CD4-positive, CD25-positive, alpha-beta regulatory T cell (primary cell): ENCODE data around the gene CSTF1. TPM values are rescaled to one million over a fixed set of nuclear protein-coding genes. Genes with fewer than 3 reads are reported as not detected.
"Not testable (repeated sequence)": the region's sequence is repeated elsewhere in the genome, so short reads cannot be mapped to it uniquely, and the experiment has no call there.

Experiments used
- ATAC-seq, 2 donors: fragments of 150-1000 bp; cut with Tn5 transposase; one replicate each; pipeline ENCODE4 v1.10.0; 2021; ENCODE audit warnings: low read depth in 2 of 2, moderate number of reproducible peaks in 2 of 2, moderate library complexity in 1 of 2
- DNase-seq, 3 donors: peaks; one replicate each; pipeline versions ENCODE4 v3.0.0 to v3.0.0-alpha.2; 2012 to 2022; ENCODE audit warnings: mixed read lengths in 1 of 3
- H3K27ac ChIP-seq: one replicate; pipeline ENCODE4 v1.7.0; 2013; ENCODE audit warnings: mild to moderate bottlenecking, low read length; ENCODE audit not compliant: insufficient read depth, poor library complexity, severe bottlenecking
- H3K27me3 ChIP-seq: one replicate; pipeline ENCODE4 v1.7.0; 2013; ENCODE audit warnings: low read length; ENCODE audit not compliant: control insufficient read depth, insufficient read depth
- H3K36me3 ChIP-seq: one replicate; pipeline ENCODE4 v1.7.0; 2013; ENCODE audit warnings: mild to moderate bottlenecking, low read length, moderate library complexity; ENCODE audit not compliant: control insufficient read depth, insufficient read depth
- H3K4me1 ChIP-seq: 2 replicates; pipeline ENCODE4 v1.7.0; 2013; ENCODE audit warnings: mild to moderate bottlenecking, low read length; ENCODE audit not compliant: insufficient read depth, control insufficient read depth, poor library complexity, severe bottlenecking
- H3K4me3 ChIP-seq: one replicate; pipeline ENCODE4 v1.7.0; 2013; ENCODE audit warnings: low read depth, mild to moderate bottlenecking, low read length, moderate library complexity
- H3K9me3 ChIP-seq, 2 experiments: 1 replicate in 1 of 2; 2 replicates in 1 of 2; pipeline ENCODE4 v1.7.0; 2013; ENCODE audit warnings: low read length in 2 of 2, mild to moderate bottlenecking in 1 of 2, moderate library complexity in 1 of 2; ENCODE audit not compliant: control insufficient read depth in 2 of 2
- H3K27ac Mint-ChIP-seq, 3 donors: one replicate each; pipeline ENCODE4 v1.8.0; 2020 to 2022; ENCODE audit warnings: mild to moderate bottlenecking in 3 of 3, mixed read lengths in 3 of 3, moderate library complexity in 2 of 3
- H3K27me3 Mint-ChIP-seq: one replicate; pipeline ENCODE4 v1.8.0; 2022; ENCODE audit warnings: mild to moderate bottlenecking, mixed read lengths
- H3K36me3 Mint-ChIP-seq: one replicate; pipeline ENCODE4 v1.8.0; 2020; ENCODE audit warnings: mixed read lengths
- H3K4me1 Mint-ChIP-seq, 4 donors: one replicate each; pipeline ENCODE4 v1.8.0; 2020 to 2022; ENCODE audit warnings: mixed read lengths in 4 of 4, mild to moderate bottlenecking in 1 of 4
- H3K4me3 Mint-ChIP-seq, 4 donors: one replicate each; pipeline ENCODE4 v1.8.0; 2020 to 2022; ENCODE audit warnings: mild to moderate bottlenecking in 4 of 4, mixed read lengths in 4 of 4, moderate library complexity in 3 of 4
- H3K9me3 Mint-ChIP-seq, 7 donors: one replicate each; pipeline ENCODE4 v1.8.0; 2020 to 2022; ENCODE audit warnings: mixed read lengths in 7 of 7, mild to moderate bottlenecking in 3 of 7, moderate library complexity in 2 of 7
- polyA plus RNA-seq, 4 donors: library from polyadenylated mRNA; unstranded; fragments of 300-500 nt; fragmentation: Illumina TruSeq; gene quantifications; one replicate each; pipeline ENCODE4 v1.2.3, GENCODE V29; 2021
- total RNA-seq: library from RNA; stranded (reverse); gene quantifications from one replicate; pipeline ENCODE4 v1.2.3, GENCODE V29; 2022

CSTF1 gene
- total and polyA plus RNA-seq, 5 donors from 2014 or later, result 24.5 to 61.7 (median 56.3) TPM

GRCh38 chr20:56385130-56385529 lies 7.3 kb upstream of the CSTF1 start:
- no peak overlapping the region for H3K27ac ChIP-seq
- H3K27me3 Mint-ChIP-seq, result no peaks in the 10 kb centered on the region
- no peak overlapping the region for H3K4me3 Mint-ChIP-seq
- H3K36me3 ChIP-seq, result peaks cover 5% of the 10 kb centered on the region
- H3K9me3 Mint-ChIP-seq, result no peaks in the 10 kb centered on the region
- ATAC-seq (no peak), DNase-seq (no peak)
- H3K27me3 ChIP-seq, result no peaks in the 10 kb centered on the region
- H3K4me3 ChIP-seq, result no peak overlapping the region
- H3K9me3 ChIP-seq, result no peaks in the 10 kb centered on the region
- peaks cover 0 to 23% (median 5%) of the 10 kb centered on the region in 4 donors for H3K4me1 Mint-ChIP-seq
- H3K4me1 ChIP-seq, result no peaks in the 10 kb centered on the region
- peak overlapping the region in 1 of 3 donors; percentile 38 for H3K27ac Mint-ChIP-seq
- peaks cover 13% of the 10 kb centered on the region for H3K36me3 Mint-ChIP-seq

GRCh38 chr20:56386219-56386618 lies 6.2 kb upstream of the CSTF1 start:
- no peak for DNase-seq
- no peak for ATAC-seq
- H3K9me3 ChIP-seq, result no peaks in the 10 kb centered on the region
- Mint-ChIP-seq H3K27ac (no peak overlapping the region), H3K4me1 (peaks cover 0 to 22% (median 8%) of the 10 kb centered on the region in 4 donors), H3K9me3 (no peaks in the 10 kb centered on the region), H3K36me3 (peaks cover 13% of the 10 kb centered on the region), H3K4me3 (peak overlapping the region in 1 of 4 donors; percentile 50), H3K27me3 (no peaks in the 10 kb centered on the region)
- H3K27ac ChIP-seq, result no peak overlapping the region
- no peak overlapping the region for H3K4me3 ChIP-seq
- H3K27me3 ChIP-seq, result no peaks in the 10 kb centered on the region
- peaks cover 5% of the 10 kb centered on the region for H3K36me3 ChIP-seq
- peaks cover 5% of the 10 kb centered on the region for H3K4me1 ChIP-seq

DNA sequence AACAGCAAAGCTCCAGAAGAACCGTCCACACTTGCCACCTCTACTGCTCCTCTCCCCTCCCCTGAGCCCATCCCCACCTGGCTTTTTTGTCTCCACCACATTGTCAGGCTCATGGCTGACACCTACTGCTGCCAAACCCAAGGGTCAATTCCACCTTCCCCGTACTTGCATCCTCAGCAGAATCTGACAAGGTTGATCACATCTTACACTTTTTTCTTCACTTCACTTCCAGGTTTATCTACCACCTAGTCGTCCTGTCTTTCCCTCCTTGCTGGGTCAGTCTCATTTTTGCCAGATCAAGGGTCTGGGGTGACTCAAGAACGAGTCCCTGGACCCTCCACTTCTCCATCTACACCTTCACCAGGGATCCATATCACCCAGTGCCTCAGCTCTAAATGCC lies 3.6 kb upstream of the CSTF1 start:
- peaks cover 4 to 18% (median 13%) of the 10 kb centered on the region in 4 donors for H3K4me1 Mint-ChIP-seq
- Histone ChIP-seq H3K36me3 (peaks cover 5% of the 10 kb centered on the region), H3K4me3 (no peak overlapping the region), H3K27ac (no peak overlapping the region), H3K27me3 (no peaks in the 10 kb centered on the region), H3K4me1 (peaks cover 14% of the 10 kb centered on the region), H3K9me3 (no peaks in the 10 kb centered on the region)
- H3K36me3 Mint-ChIP-seq, result peaks cover 16% of the 10 kb centered on the region
- H3K27ac Mint-ChIP-seq, result peak overlapping the region in 1 of 3 donors; percentile 16
- ATAC-seq (no peak), DNase-seq (no peak)
- no peaks in the 10 kb centered on the region for H3K9me3 Mint-ChIP-seq
- H3K27me3 Mint-ChIP-seq, result no peaks in the 10 kb centered on the region
- peak overlapping the region in 1 of 4 donors; percentile 67 for H3K4me3 Mint-ChIP-seq

GRCh38 chr20:56389807-56390206 lies 2.6 kb upstream of the CSTF1 start:
- DNase-seq (no peak), ATAC-seq (no peak)
- Histone ChIP-seq H3K27me3 (no peaks in the 10 kb centered on the region), H3K4me3 (no peak overlapping the region), H3K4me1 (peaks cover 21% of the 10 kb centered on the region), H3K36me3 (peaks cover 5% of the 10 kb centered on the region), H3K9me3 (no peaks in the 10 kb centered on the region), H3K27ac (no peak overlapping the region)
- H3K27ac Mint-ChIP-seq, result peak overlapping the region; percentile 11 to 42 (median 21)
- H3K4me3 Mint-ChIP-seq, result peak overlapping the region in 2 of 4 donors; percentile 1 to 43
- no peaks in the 10 kb centered on the region for H3K27me3 Mint-ChIP-seq
- peaks cover 14% of the 10 kb centered on the region for H3K36me3 Mint-ChIP-seq
- H3K4me1 Mint-ChIP-seq, result peaks cover 4 to 21% (median 21%) of the 10 kb centered on the region in 4 donors
- no peaks in the 10 kb centered on the region for H3K9me3 Mint-ChIP-seq

DNA sequence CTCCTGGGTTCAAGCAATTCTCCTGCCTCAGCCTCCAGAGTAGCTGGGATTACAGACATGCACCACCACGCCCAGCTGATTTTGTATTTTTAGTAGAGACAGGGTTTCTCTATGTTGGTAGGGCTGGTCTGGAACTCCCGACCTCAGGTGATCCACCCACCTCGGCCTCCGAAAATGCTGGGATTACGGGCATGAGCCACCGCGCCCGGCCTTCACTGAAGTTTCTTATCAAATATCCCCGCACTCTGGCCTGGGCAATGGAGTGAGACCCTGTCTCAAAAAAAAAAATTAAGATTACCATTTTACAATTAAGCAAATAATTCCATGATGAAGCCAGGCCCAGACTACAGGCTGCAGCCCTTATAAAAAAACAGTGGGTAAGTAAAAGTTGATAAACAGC lies 2.0 kb upstream of the CSTF1 start:
- Mint-ChIP-seq H3K27ac (peak overlapping the region in 1 of 3 donors; percentile 42), H3K4me3 (peak overlapping the region in 2 of 4 donors; percentile 1 to 43), H3K4me1 (peaks cover 4 to 27% (median 25%) of the 10 kb centered on the region in 4 donors), H3K36me3 (peaks cover 12% of the 10 kb centered on the region)
- Histone ChIP-seq H3K4me1 (peaks cover 21% of the 10 kb centered on the region), H3K4me3 (peak overlapping the region; percentile 94)
- H3K9me3 ChIP-seq, H3K36me3 ChIP-seq, H3K27me3 Mint-ChIP-seq, DNase-seq, H3K9me3 Mint-ChIP-seq, ATAC-seq, H3K27me3 ChIP-seq, H3K27ac ChIP-seq: not testable (repeated sequence)

- ATAC-seq (no peak), DNase-seq (peak in 1 of 3 donors; percentile 17)
- H3K4me3 ChIP-seq, result peak overlapping the region; percentile 94
- H3K4me1 ChIP-seq, result peaks cover 21% of the 10 kb centered on the region
- Mint-ChIP-seq H3K4me3 (peak overlapping the region in 1 of 4 donors; percentile 38), H3K9me3 (no peaks in the 10 kb centered on the region), H3K36me3 (peaks cover 15% of the 10 kb centered on the region), H3K27me3 (no peaks in the 10 kb centered on the region), H3K27ac (no peak overlapping the region), H3K4me1 (peaks cover 4 to 33% (median 26%) of the 10 kb centered on the region in 4 donors)
- peaks cover 13% of the 10 kb centered on the region for H3K36me3 ChIP-seq
- H3K9me3 ChIP-seq, result no peaks in the 10 kb centered on the region
- peak overlapping the region; percentile 96 for H3K27ac ChIP-seq
- no peaks in the 10 kb centered on the region for H3K27me3 ChIP-seq
Observed at GRCh38 chr20:56391037-56391436, 1.4 kb upstream of the CSTF1 start.

DNA sequence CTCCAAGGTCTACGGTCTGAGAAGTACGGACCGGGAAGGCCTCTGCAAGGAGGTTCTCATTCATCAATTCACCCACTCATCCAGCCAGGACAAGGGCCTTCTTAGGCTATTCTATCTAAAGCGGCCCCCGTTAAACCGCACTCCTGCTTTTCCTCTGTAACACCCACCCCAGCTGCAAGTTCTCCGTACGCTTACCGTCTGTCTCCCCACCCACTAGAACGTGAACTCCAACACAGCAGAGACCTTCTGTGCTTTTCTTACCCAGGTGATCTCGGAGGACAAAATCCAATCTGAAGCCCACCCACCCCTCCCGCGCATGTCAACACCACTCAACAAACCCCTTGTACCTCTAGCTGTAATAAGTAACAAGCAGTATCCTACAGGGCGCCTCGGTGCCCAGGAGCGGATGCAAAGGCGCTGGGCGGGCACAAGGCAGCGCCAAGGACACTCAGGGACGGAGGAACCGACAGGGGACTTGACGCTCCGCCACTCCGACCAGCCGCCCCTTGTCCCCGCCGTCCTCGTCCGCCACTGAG lies 781 bp upstream of the CSTF1 start:
- H3K27me3 Mint-ChIP-seq, result no peaks in the 10 kb centered on the region
- Histone ChIP-seq H3K9me3 (no peaks in the 10 kb centered on the region), H3K4me3 (peak overlapping the region; percentile 94), H3K27me3 (no peaks in the 10 kb centered on the region), H3K36me3 (peaks cover 16% of the 10 kb centered on the region), H3K4me1 (peaks cover 21% of the 10 kb centered on the region), H3K27ac (peak overlapping the region; percentile 96)
- H3K9me3 Mint-ChIP-seq, result no peaks in the 10 kb centered on the region
- no peak overlapping the region for H3K4me3 Mint-ChIP-seq
- no peak overlapping the region for H3K27ac Mint-ChIP-seq
- no peak for DNase-seq
- H3K36me3 Mint-ChIP-seq, result peaks cover 17% of the 10 kb centered on the region
- peaks cover 4 to 34% (median 26%) of the 10 kb centered on the region in 4 donors for H3K4me1 Mint-ChIP-seq
- peak; percentile 4 for ATAC-seq

GRCh38 chr20:56392881-56393482 lies 537 bp downstream of the CSTF1 start:
- H3K9me3 Mint-ChIP-seq, result no peaks in the 10 kb centered on the region
- Histone ChIP-seq H3K27ac (peak overlapping the region; percentile 96), H3K4me1 (peaks cover 21% of the 10 kb centered on the region), H3K36me3 (peaks cover 29% of the 10 kb centered on the region), H3K27me3 (no peaks in the 10 kb centered on the region), H3K9me3 (no peaks in the 10 kb centered on the region), H3K4me3 (peak overlapping the region; percentile 94)
- peak in 1 of 2 donors; percentile 25 for ATAC-seq
- peak in 2 of 3 donors; percentile 59 to 79 for DNase-seq
- H3K27me3 Mint-ChIP-seq, result no peaks in the 10 kb centered on the region
- H3K4me3 Mint-ChIP-seq, result no peak overlapping the region
- peaks cover 28% of the 10 kb centered on the region for H3K36me3 Mint-ChIP-seq
- H3K27ac Mint-ChIP-seq, result peak overlapping the region in 1 of 3 donors; percentile 96
- peaks cover 4 to 34% (median 29%) of the 10 kb centered on the region in 4 donors for H3K4me1 Mint-ChIP-seq
